H9 (cell line): Measurements from ENCODE around the gene CABP4. TPM values are rescaled to one million over a fixed set of nuclear protein-coding genes. Genes with fewer than 3 reads are reported as not detected.

Experiments used
- DNase-seq: peaks from one replicate; pipeline ENCODE4 v3.0.0-alpha.2; 2017
- H2AFZ ChIP-seq: one replicate; pipeline ENCODE4 v1.6.1; 2013; ENCODE audit warnings: mild to moderate bottlenecking, low read length, control low read depth, moderate library complexity
- H2AK5ac ChIP-seq: 2 replicates; pipeline ENCODE4 v1.6.1; 2013; ENCODE audit warnings: low read length, control low read depth, mixed read lengths; ENCODE audit not compliant: insufficient read length
- H2BK120ac ChIP-seq: one replicate; pipeline ENCODE4 v1.6.1; 2013; ENCODE audit warnings: low read depth, mild to moderate bottlenecking, low read length, control low read depth, inconsistent platforms; ENCODE audit not compliant: poor library complexity, severe bottlenecking
- H2BK12ac ChIP-seq: 2 replicates; pipeline ENCODE4 v1.6.1; 2013; ENCODE audit warnings: low read length, control low read depth, mixed read lengths, low read depth; ENCODE audit not compliant: insufficient read length
- H2BK15ac ChIP-seq: 2 replicates; pipeline ENCODE4 v1.6.1; 2013; ENCODE audit warnings: low read depth, low read length, control low read depth
- H2BK20ac ChIP-seq: one replicate; pipeline ENCODE4 v1.6.1; 2013; ENCODE audit warnings: low read depth, mild to moderate bottlenecking, low read length, control low read depth, inconsistent platforms; ENCODE audit not compliant: poor library complexity, severe bottlenecking
- H2BK5ac ChIP-seq: 2 replicates; pipeline ENCODE4 v1.6.1; 2013; ENCODE audit warnings: low read length, control low read depth, mixed read lengths; ENCODE audit not compliant: insufficient read length
- H3K14ac ChIP-seq: 2 replicates; pipeline ENCODE4 v1.6.1; 2013; ENCODE audit warnings: low read length, control low read depth; ENCODE audit not compliant: insufficient read depth
- H3K18ac ChIP-seq: 2 replicates; pipeline ENCODE4 v1.6.1; 2013; ENCODE audit warnings: low read depth, mild to moderate bottlenecking, mixed read lengths, low read length, control low read depth; ENCODE audit not compliant: insufficient read length
- H3K23ac ChIP-seq: 2 replicates; pipeline ENCODE4 v1.6.1; 2013; ENCODE audit warnings: low read length, control low read depth, mixed read lengths, low read depth; ENCODE audit not compliant: insufficient read length
- H3K23me2 ChIP-seq: 2 replicates; pipeline ENCODE4 v1.6.1; 2013; ENCODE audit warnings: low read depth, mild to moderate bottlenecking, mixed read lengths, low read length, control low read depth; ENCODE audit not compliant: insufficient read length, poor library complexity, severe bottlenecking
- H3K27ac ChIP-seq: 2 replicates; pipeline ENCODE4 v1.5.1; 2013; ENCODE audit warnings: low read length, control low read depth, mixed read lengths, low read depth; ENCODE audit not compliant: insufficient read length
- H3K27me3 ChIP-seq: 2 replicates; pipeline ENCODE4 v1.6.1; 2013; ENCODE audit warnings: low read length, control low read depth, inconsistent platforms; ENCODE audit not compliant: insufficient read depth
- H3K4ac ChIP-seq: 2 replicates; pipeline ENCODE4 v1.6.1; 2013; ENCODE audit warnings: low read depth, mild to moderate bottlenecking, control low read depth, inconsistent platforms, low read length, moderate library complexity
- H3K4me1 ChIP-seq: 2 replicates; pipeline ENCODE4 v1.6.1; 2013; ENCODE audit warnings: low read length, control low read depth, inconsistent platforms; ENCODE audit not compliant: insufficient read depth
- H3K4me2 ChIP-seq: 2 replicates; pipeline ENCODE4 v1.6.1; 2013; ENCODE audit warnings: low read length, control low read depth, mixed read lengths; ENCODE audit not compliant: insufficient read length, insufficient read depth
- H3K56ac ChIP-seq: 2 replicates; pipeline ENCODE4 v1.6.1; 2013; ENCODE audit warnings: low read depth, mild to moderate bottlenecking, mixed read lengths, low read length, control low read depth; ENCODE audit not compliant: insufficient read length
- H3K79me1 ChIP-seq: 2 replicates; pipeline ENCODE4 v1.6.1; 2013; ENCODE audit warnings: low read depth, mild to moderate bottlenecking, moderate library complexity, low read length, control low read depth, inconsistent platforms; ENCODE audit not compliant: insufficient read depth, poor library complexity, severe bottlenecking
- H3K79me2 ChIP-seq: 2 replicates; pipeline ENCODE4 v1.6.1; 2013; ENCODE audit warnings: low read length, control low read depth, inconsistent platforms; ENCODE audit not compliant: insufficient read depth
- H3K9ac ChIP-seq: 2 replicates; pipeline ENCODE4 v1.6.1; 2013; ENCODE audit warnings: low read length, control low read depth, mixed read lengths; ENCODE audit not compliant: insufficient read length; ENCODE audit errors: extremely low read depth
- H3K9me3 ChIP-seq: one replicate; pipeline ENCODE4 v1.6.1; 2013; ENCODE audit warnings: low read depth, low read length, inconsistent platforms; ENCODE audit not compliant: control insufficient read depth
- H3T11ph ChIP-seq: one replicate; pipeline ENCODE4 v1.6.1; 2013; ENCODE audit warnings: mild to moderate bottlenecking, low read length, control low read depth, inconsistent platforms
- H4K20me1 ChIP-seq: one replicate; pipeline ENCODE4 v1.6.1; 2013; ENCODE audit not compliant: control insufficient read depth, insufficient read length, insufficient read depth
- H4K5ac ChIP-seq: 2 replicates; pipeline ENCODE4 v1.6.1; 2013; ENCODE audit warnings: low read depth, mild to moderate bottlenecking, mixed read lengths, low read length, control low read depth; ENCODE audit not compliant: insufficient read length
- H4K8ac ChIP-seq: replicated peaks from 2 replicates; pipeline ENCODE4 v1.6.1; 2013; ENCODE audit warnings: low read length, control low read depth, mixed read lengths, low read depth; ENCODE audit not compliant: insufficient read length
- H4K91ac ChIP-seq: 2 replicates; pipeline ENCODE4 v1.6.1; 2013; ENCODE audit warnings: low read depth, mild to moderate bottlenecking, moderate library complexity, mixed read lengths, low read length, control low read depth; ENCODE audit not compliant: insufficient read length
- H3K27ac Mint-ChIP-seq, 3 experiments: 2 replicates in 2 of 3; 3 replicates in 1 of 3; pipeline ENCODE4 v1.8.0; 2020 to 2021; ENCODE audit warnings: mixed read lengths in 3 of 3, mild to moderate bottlenecking in 1 of 3, moderate library complexity in 1 of 3
- H3K27me3 Mint-ChIP-seq: 2 replicates; pipeline ENCODE4 v1.8.0; 2021; ENCODE audit warnings: low read depth, mild to moderate bottlenecking, moderate library complexity, mixed read lengths
- H3K36me3 Mint-ChIP-seq, 3 experiments: 2 replicates in 2 of 3; 3 replicates in 1 of 3; pipeline ENCODE4 v1.8.0; 2020 to 2021; ENCODE audit warnings: low read depth in 3 of 3, mixed read lengths in 3 of 3; ENCODE audit not compliant: insufficient read depth in 1 of 3
- H3K4me1 Mint-ChIP-seq, 2 experiments: 2 replicates each; pipeline ENCODE4 v1.8.0; 2020; ENCODE audit warnings: mixed read lengths in 2 of 2
- H3K4me3 Mint-ChIP-seq, 2 experiments: 2 replicates in 1 of 2; 3 replicates in 1 of 2; pipeline ENCODE4 v1.8.0; 2020 to 2021; ENCODE audit warnings: mild to moderate bottlenecking in 2 of 2, mixed read lengths in 2 of 2, moderate library complexity in 1 of 2
- H3K9me3 Mint-ChIP-seq, 2 experiments: 2 replicates in 1 of 2; 3 replicates in 1 of 2; pipeline ENCODE4 v1.8.0; 2020; ENCODE audit warnings: mild to moderate bottlenecking in 2 of 2, mixed read lengths in 2 of 2, moderate library complexity in 1 of 2
- WGBS: extraction: QIAGEN DNeasy Blood & Tissue Kit; methylation state at CpG from one replicate; pipeline ENCODE4 v1.1.7; 2013; ENCODE audit warnings: missing lambda C conversion rate, low lambda C conversion rate, mixed read lengths; ENCODE audit not compliant: insufficient read length; ENCODE audit errors: extremely low coverage; 5-methylcytosine and 5-hydroxymethylcytosine counted together
- total RNA-seq: library from RNA; stranded (reverse); gene quantifications from 2 replicates; pipeline ENCODE4 v1.2.1, GENCODE V29; 2021
- TF ChIP-seq, protein P1 (sequence below): fragments of 200-600 bp; sonication (generic); conservative IDR thresholded peaks from 3 replicates; pipeline ENCODE4 v1.8.0; 2021; ENCODE audit warnings: antibody characterized with exemption, mild to moderate bottlenecking

CABP4 gene
- total RNA-seq, 1 experiment from 2014 or later: not detected

DNA sequence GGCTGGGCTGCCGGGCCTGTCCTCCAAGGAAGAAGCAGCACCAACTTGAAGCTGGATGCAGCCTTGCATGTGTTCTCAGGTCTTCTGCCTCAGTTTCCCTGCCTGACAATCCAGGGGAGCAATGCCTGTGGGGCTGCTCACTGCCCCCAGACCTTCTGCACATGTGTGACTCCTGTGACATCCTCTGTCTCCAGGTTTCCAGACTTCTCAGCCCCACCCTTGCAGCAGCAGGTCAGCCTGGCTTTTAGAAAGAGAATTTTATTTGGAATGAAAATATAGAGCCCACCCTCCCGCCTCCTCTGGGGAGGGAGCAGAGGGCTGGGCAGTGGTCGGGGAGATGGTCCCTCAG, 17.4 kb upstream of the CABP4 start:
- H3K4me1 Mint-ChIP-seq: peaks cover 4 to 14% of the 10 kb centered on the region in 2 experiments
- Histone ChIP-seq H4K5ac (no peak overlapping the region), H3K27ac (no peak overlapping the region), H3K9ac (no peak overlapping the region), H3K27me3 (no peaks in the 10 kb centered on the region), H2BK12ac (no peak overlapping the region), H2BK15ac (no peak overlapping the region), H3K9me3 (no peaks in the 10 kb centered on the region), H3K4me2 (no peak overlapping the region), H2BK120ac (no peak overlapping the region), H4K8ac (no peak overlapping the region), H3K79me2 (no peaks in the 10 kb centered on the region), H3K18ac (peak overlapping the region; percentile 13), H3K23ac (no peak overlapping the region), H3K79me1 (no peaks in the 10 kb centered on the region), H3K4me1 (no peaks in the 10 kb centered on the region; the same call in 1 of the 2 replicates), H2AFZ (no peak overlapping the region), H2BK20ac (no peak overlapping the region), H3T11ph (no peak overlapping the region), H3K4ac (no peak overlapping the region), H3K23me2 (peaks cover under 1% of the 10 kb centered on the region), H3K14ac (no peak overlapping the region), H2AK5ac (no peak overlapping the region), H4K91ac (no peak overlapping the region), H4K20me1 (no peaks in the 10 kb centered on the region), H2BK5ac (no peak overlapping the region), H3K56ac (no peak overlapping the region)
- H3K36me3 Mint-ChIP-seq: peaks cover 10 to 45% (median 43%) of the 10 kb centered on the region in 3 experiments; a peak in 6 of 7 replicates
- peak overlapping the region in 1 of 2 experiments; percentile 32; a peak in 1 of 5 replicates for H3K4me3 Mint-ChIP-seq
- H3K27me3 Mint-ChIP-seq: no peaks in the 10 kb centered on the region; the same call in 1 of the 2 replicates
- no CpG with 5 or more reads among the region's 3 CpGs for WGBS
- peak overlapping the region in 1 of 3 experiments; percentile 47; a peak in 3 of 7 replicates for H3K27ac Mint-ChIP-seq
- DNase-seq: no peak
- H3K9me3 Mint-ChIP-seq: no peaks in the 10 kb centered on the region
- TF ChIP-seq, protein P1, sequence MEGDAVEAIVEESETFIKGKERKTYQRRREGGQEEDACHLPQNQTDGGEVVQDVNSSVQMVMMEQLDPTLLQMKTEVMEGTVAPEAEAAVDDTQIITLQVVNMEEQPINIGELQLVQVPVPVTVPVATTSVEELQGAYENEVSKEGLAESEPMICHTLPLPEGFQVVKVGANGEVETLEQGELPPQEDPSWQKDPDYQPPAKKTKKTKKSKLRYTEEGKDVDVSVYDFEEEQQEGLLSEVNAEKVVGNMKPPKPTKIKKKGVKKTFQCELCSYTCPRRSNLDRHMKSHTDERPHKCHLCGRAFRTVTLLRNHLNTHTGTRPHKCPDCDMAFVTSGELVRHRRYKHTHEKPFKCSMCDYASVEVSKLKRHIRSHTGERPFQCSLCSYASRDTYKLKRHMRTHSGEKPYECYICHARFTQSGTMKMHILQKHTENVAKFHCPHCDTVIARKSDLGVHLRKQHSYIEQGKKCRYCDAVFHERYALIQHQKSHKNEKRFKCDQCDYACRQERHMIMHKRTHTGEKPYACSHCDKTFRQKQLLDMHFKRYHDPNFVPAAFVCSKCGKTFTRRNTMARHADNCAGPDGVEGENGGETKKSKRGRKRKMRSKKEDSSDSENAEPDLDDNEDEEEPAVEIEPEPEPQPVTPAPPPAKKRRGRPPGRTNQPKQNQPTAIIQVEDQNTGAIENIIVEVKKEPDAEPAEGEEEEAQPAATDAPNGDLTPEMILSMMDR: no peak
